MM.1S (cell line): ENCODE results near the gene FMN1.

Experiments used
- DNase-seq: peaks from one replicate; pipeline ENCODE4 v3.0.0-alpha.2; 2015
- H2AFZ ChIP-seq: fragments of 300-600 bp; sonication (generic); 2 replicates; pipeline ENCODE4 v1.6.0; 2016; ENCODE audit warnings: antibody characterized with exemption, low read length
- H3F3A ChIP-seq: fragments of 300-600 bp; sonication (generic); 2 replicates; pipeline ENCODE4 v1.6.1; 2016; ENCODE audit warnings: mild to moderate bottlenecking, antibody characterized with exemption, low read length, moderate library complexity, mixed read lengths; ENCODE audit not compliant: insufficient read depth
- H3K27ac ChIP-seq: fragments of 300-600 bp; sonication (generic); 2 replicates; pipeline ENCODE4 v1.5.1; 2016; ENCODE audit warnings: mild to moderate bottlenecking, low read length
- H3K27me3 ChIP-seq: fragments of 300-600 bp; sonication (generic); replicated peaks from 2 replicates; pipeline ENCODE4 v1.6.0; 2016; ENCODE audit warnings: low read length; ENCODE audit not compliant: insufficient read depth
- H3K36me3 ChIP-seq: fragments of 300-600 bp; sonication (generic); replicated peaks from 2 replicates; pipeline ENCODE4 v1.6.1; 2016; ENCODE audit warnings: mild to moderate bottlenecking, low read length, mixed read lengths; ENCODE audit not compliant: insufficient read depth
- H3K4me1 ChIP-seq: fragments of 300-600 bp; sonication (generic); 2 replicates; pipeline ENCODE4 v1.6.1; 2016; ENCODE audit warnings: low read length, mixed read lengths
- H3K4me2 ChIP-seq: fragments of 300-600 bp; sonication (generic); 2 replicates; pipeline ENCODE4 v1.6.0; 2016; ENCODE audit warnings: low read depth, low read length
- H3K4me3 ChIP-seq: fragments of 300-600 bp; sonication (generic); 2 replicates; pipeline ENCODE4 v1.5.1; 2016; ENCODE audit warnings: low read length, mixed read lengths
- H3K79me2 ChIP-seq: fragments of 300-600 bp; sonication (generic); 2 replicates; pipeline ENCODE4 v1.6.1; 2016; ENCODE audit warnings: mixed run types, low read length, mixed read lengths
- H3K9ac ChIP-seq: fragments of 300-600 bp; sonication (generic); 2 replicates; pipeline ENCODE4 v1.6.1; 2016; ENCODE audit warnings: low read length, mixed read lengths
- H3K9me2 ChIP-seq: fragments of 300-600 bp; sonication (generic); replicated peaks from 2 replicates; pipeline ENCODE4 v1.6.1; 2016; ENCODE audit warnings: mild to moderate bottlenecking, low read length, mixed read lengths; ENCODE audit not compliant: insufficient read depth
- H3K9me3 ChIP-seq: fragments of 300-600 bp; sonication (generic); replicated peaks from 2 replicates; pipeline ENCODE4 v1.6.1; 2016; ENCODE audit warnings: mild to moderate bottlenecking, low read length, mixed read lengths; ENCODE audit not compliant: insufficient read depth
- H4K20me1 ChIP-seq: fragments of 300-600 bp; sonication (generic); 2 replicates; pipeline ENCODE4 v1.6.1; 2016; ENCODE audit warnings: mild to moderate bottlenecking, low read length, moderate library complexity, mixed read lengths; ENCODE audit not compliant: insufficient read depth
- CTCF ChIP-seq: fragments of 300-600 bp; sonication (generic); IDR thresholded peaks from 2 replicates; pipeline ENCODE4 v1.5.1; 2016; ENCODE audit warnings: antibody characterized with exemption, low read length, mixed read lengths
- EZH2 ChIP-seq: fragments of 300-600 bp; sonication (generic); optimal IDR thresholded peaks from 2 replicates; pipeline ENCODE3; 2017; ENCODE audit warnings: low read depth, mild to moderate bottlenecking, antibody characterized with exemption, low read length, mixed read lengths
- EZH2phosphoT487 ChIP-seq: fragments of 300-600 bp; sonication (generic); IDR thresholded peaks from 2 replicates; pipeline ENCODE4 v1.6.1; 2018; ENCODE audit warnings: antibody characterized with exemption, low read length

The FMN1 gene

GRCh38 chr15:32852771-32853170 is 341.7 kb downstream of the FMN1 start:
- Histone ChIP-seq H3K9me3 (no peaks in the 10 kb centered on the region), H3K4me3 (no peak overlapping the region), H3K27me3 (no peaks in the 10 kb centered on the region), H3K9me2 (no peaks in the 10 kb centered on the region), H3K9ac (no peak overlapping the region), H3K27ac (no peak overlapping the region), H3K36me3 (no peaks in the 10 kb centered on the region; the same call in 1 of the 2 replicates), H3K4me2 (no peak overlapping the region), H2AFZ (no peak overlapping the region), H3K4me1 (peaks cover 13% of the 10 kb centered on the region), H4K20me1 (no peaks in the 10 kb centered on the region), H3F3A (peaks cover 6% of the 10 kb centered on the region; the same call in 1 of the 2 replicates), H3K79me2 (no peaks in the 10 kb centered on the region)
- no peak for TF ChIP-seq CTCF
- TF ChIP-seq EZH2phosphoT487, result no peak
- no peak for TF ChIP-seq EZH2
- no peak for DNase-seq

GRCh38 chr15:32852017-32852416 is 342.5 kb downstream of the FMN1 start:
- H3K4me2 ChIP-seq, result no peak overlapping the region
- H3K27ac ChIP-seq, result no peak overlapping the region
- no peaks in the 10 kb centered on the region; the same call in 1 of the 2 replicates for H3K36me3 ChIP-seq
- H3K9ac ChIP-seq, result no peak overlapping the region
- no peaks in the 10 kb centered on the region for H3K27me3 ChIP-seq
- H3K4me1 ChIP-seq, result peaks cover 13% of the 10 kb centered on the region
- H3K79me2 ChIP-seq, result no peaks in the 10 kb centered on the region
- no peaks in the 10 kb centered on the region for H4K20me1 ChIP-seq
- TF ChIP-seq EZH2phosphoT487 (no peak), CTCF (no peak), EZH2 (no peak)
- no peak overlapping the region for H2AFZ ChIP-seq
- H3K9me2 ChIP-seq, result no peaks in the 10 kb centered on the region
- H3F3A ChIP-seq, result peaks cover 6% of the 10 kb centered on the region; the same call in 1 of the 2 replicates
- no peaks in the 10 kb centered on the region for H3K9me3 ChIP-seq
- DNase-seq, result no peak
- no peak overlapping the region for H3K4me3 ChIP-seq

- no peak for DNase-seq
Measured at GRCh38 chr15:32851572-32851971, 342.9 kb downstream of the FMN1 start.

More at GRCh38 chr15:32851572-32851971, 342.9 kb downstream of the FMN1 start:
- no peaks in the 10 kb centered on the region for H3K27me3 ChIP-seq
- peaks cover 13% of the 10 kb centered on the region for H3K4me1 ChIP-seq
- H3K9me3 ChIP-seq, result no peaks in the 10 kb centered on the region
- H3F3A ChIP-seq, result peaks cover 6% of the 10 kb centered on the region; the same call in 1 of the 2 replicates
- no peaks in the 10 kb centered on the region for H4K20me1 ChIP-seq
- no peaks in the 10 kb centered on the region for H3K9me2 ChIP-seq
- no peaks in the 10 kb centered on the region for H3K79me2 ChIP-seq
- no peak overlapping the region for H3K4me3 ChIP-seq
- no peak overlapping the region for H2AFZ ChIP-seq
- no peak overlapping the region for H3K27ac ChIP-seq
- no peak overlapping the region for H3K4me2 ChIP-seq
- no peak overlapping the region for H3K9ac ChIP-seq
- TF ChIP-seq EZH2phosphoT487 (no peak), EZH2 (no peak), CTCF (no peak)
- no peaks in the 10 kb centered on the region; the same call in 1 of the 2 replicates for H3K36me3 ChIP-seq
